Activated T-cell treated with anti-CD3 and anti-CD28 coated beads, Interleukin-2, amount 50 U/mL, for 4 hours (primary cell): ENCODE measurements around the gene UBTD1. TPM values are rescaled to one million over a fixed set of nuclear protein-coding genes. Genes with fewer than 3 reads are reported as not detected.
"Not testable (repeated sequence)": the region's sequence is repeated elsewhere in the genome, so short reads cannot be mapped to it uniquely, and the experiment has no call there.

ENCODE experiments used
- ATAC-seq, 2 donors: fragments of 200-7000 bp; cut with Tn5 transposase; one replicate each; pipeline ENCODE4 v1.10.0; 2021
- DNase-seq: peaks from one replicate; pipeline ENCODE4 v3.0.0-alpha.2; 2020
- H3K27me3 Mint-ChIP-seq: one replicate; pipeline ENCODE4 v1.8.0; 2021; ENCODE audit warnings: low read depth, mixed read lengths
- H3K36me3 Mint-ChIP-seq: one replicate; pipeline ENCODE4 v1.8.0; 2022; ENCODE audit warnings: mixed read lengths; ENCODE audit not compliant: insufficient read depth
- H3K4me1 Mint-ChIP-seq: one replicate; pipeline ENCODE4 v1.8.0; 2021; ENCODE audit warnings: low read depth, mixed read lengths
- H3K4me3 Mint-ChIP-seq: one replicate; pipeline ENCODE4 v1.8.0; 2021; ENCODE audit warnings: mild to moderate bottlenecking, moderate library complexity, mixed read lengths
- H3K9me3 Mint-ChIP-seq: one replicate; pipeline ENCODE4 v1.8.0; 2021; ENCODE audit warnings: mixed read lengths
- total RNA-seq, 3 donors: library from RNA; stranded (reverse); gene quantifications; one replicate each; pipeline ENCODE4 v1.2.1, GENCODE V29; 2021

UBTD1 gene
- total RNA-seq, 3 donors from 2014 or later: 2.0 to 3.0 (median 2.8) TPM

GRCh38 chr10:97468162-97468561 lies 30.6 kb upstream of the UBTD1 start:
- Mint-ChIP-seq H3K36me3 (peaks cover 30% of the 10 kb centered on the region), H3K4me1 (peaks cover 2% of the 10 kb centered on the region), H3K9me3 (no peaks in the 10 kb centered on the region), H3K27me3 (no peaks in the 10 kb centered on the region), H3K4me3 (no peak overlapping the region)
- ATAC-seq: no peak
- DNase-seq: no peak

GRCh38 chr10:97468781-97469180 lies 29.9 kb upstream of the UBTD1 start:
- not testable (repeated sequence) for ATAC-seq, H3K9me3 Mint-ChIP-seq, DNase-seq, H3K27me3 Mint-ChIP-seq, H3K4me1 Mint-ChIP-seq, H3K4me3 Mint-ChIP-seq
- peaks cover 32% of the 10 kb centered on the region for H3K36me3 Mint-ChIP-seq

GRCh38 chr10:97474918-97475317 lies 23.8 kb upstream of the UBTD1 start:
- peaks cover 51% of the 10 kb centered on the region for H3K36me3 Mint-ChIP-seq
- peaks cover 4% of the 10 kb centered on the region for H3K9me3 Mint-ChIP-seq
- no peak for ATAC-seq
- H3K27me3 Mint-ChIP-seq: no peaks in the 10 kb centered on the region
- no peaks in the 10 kb centered on the region for H3K4me1 Mint-ChIP-seq
- DNase-seq: no peak
- H3K4me3 Mint-ChIP-seq: no peak overlapping the region

GRCh38 chr10:97475936-97476594 lies 22.7 kb upstream of the UBTD1 start:
- ATAC-seq (no peak), DNase-seq (no peak)
- Mint-ChIP-seq H3K4me1 (no peaks in the 10 kb centered on the region), H3K9me3 (peaks cover 4% of the 10 kb centered on the region), H3K36me3 (peaks cover 54% of the 10 kb centered on the region), H3K4me3 (no peak overlapping the region), H3K27me3 (no peaks in the 10 kb centered on the region)

DNA sequence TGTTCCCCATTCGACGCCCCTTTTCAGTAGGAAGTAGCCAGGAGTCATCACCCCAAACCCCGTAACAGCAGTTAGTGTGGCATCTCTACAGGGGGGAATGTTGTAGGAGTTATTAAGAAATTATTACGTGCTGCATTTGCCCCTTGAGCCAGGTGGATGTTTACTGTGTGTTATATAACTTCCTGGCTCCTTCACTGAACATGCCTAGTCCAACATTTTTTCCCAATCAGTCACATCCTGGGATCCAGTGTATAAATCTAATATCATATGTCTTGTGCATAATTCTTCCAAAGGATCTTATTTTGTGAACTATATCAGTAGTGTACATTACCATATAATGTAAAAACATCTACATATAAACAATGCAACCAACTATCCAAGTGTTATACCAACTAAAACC lies 19.3 kb upstream of the UBTD1 start:
- not testable (repeated sequence) for H3K27me3 Mint-ChIP-seq, ATAC-seq, H3K9me3 Mint-ChIP-seq, DNase-seq, H3K4me3 Mint-ChIP-seq, H3K4me1 Mint-ChIP-seq
- H3K36me3 Mint-ChIP-seq: peaks cover 51% of the 10 kb centered on the region

DNA sequence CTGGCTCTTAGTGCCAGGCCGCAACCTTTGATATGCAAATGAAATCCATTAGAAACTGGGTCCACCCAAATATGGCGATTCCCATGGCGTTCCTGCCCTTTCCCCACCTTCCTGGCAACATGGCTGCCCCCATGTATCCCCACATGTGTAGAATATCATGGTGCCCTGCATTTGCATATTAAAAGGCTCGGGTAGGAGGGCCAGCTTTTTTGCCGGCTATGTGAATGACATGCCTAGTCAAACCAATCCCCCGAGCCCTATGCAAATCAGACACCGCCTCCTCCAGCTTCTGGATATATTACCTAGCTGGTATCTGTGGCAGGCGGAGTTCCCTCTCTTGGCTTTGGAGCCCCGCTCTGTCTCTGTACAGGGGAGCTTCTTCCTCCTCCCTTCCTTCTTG lies 18.8 kb upstream of the UBTD1 start:
- DNase-seq (no peak), ATAC-seq (no peak)
- Mint-ChIP-seq H3K27me3 (no peaks in the 10 kb centered on the region), H3K36me3 (peaks cover 47% of the 10 kb centered on the region), H3K4me3 (no peak overlapping the region), H3K4me1 (peaks cover 2% of the 10 kb centered on the region), H3K9me3 (peaks cover 3% of the 10 kb centered on the region)

GRCh38 chr10:97481071-97481470 lies 17.7 kb upstream of the UBTD1 start:
- no peak overlapping the region for H3K4me3 Mint-ChIP-seq
- no peaks in the 10 kb centered on the region for H3K9me3 Mint-ChIP-seq
- peaks cover 40% of the 10 kb centered on the region for H3K36me3 Mint-ChIP-seq
- peaks cover 3% of the 10 kb centered on the region for H3K4me1 Mint-ChIP-seq
- no peak for DNase-seq
- no peaks in the 10 kb centered on the region for H3K27me3 Mint-ChIP-seq
- ATAC-seq: no peak

DNA sequence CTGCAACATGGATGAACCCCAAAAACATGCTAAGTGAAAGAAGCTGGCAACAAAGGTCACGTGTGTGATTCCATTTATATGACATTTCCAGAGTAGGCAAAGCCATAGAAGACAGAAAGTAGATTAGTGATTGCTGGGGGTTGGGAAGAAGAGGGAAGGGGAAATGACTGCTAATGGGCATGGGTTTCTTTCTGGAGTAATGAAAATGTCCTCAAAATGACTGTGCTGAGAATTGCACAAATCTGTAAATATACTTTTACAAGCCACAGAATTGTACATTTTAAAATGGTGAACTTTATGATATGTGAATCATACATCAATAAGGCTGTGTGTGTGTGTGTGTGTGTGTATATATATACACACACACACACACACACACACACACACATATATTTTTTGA lies 16.3 kb upstream of the UBTD1 start:
- Mint-ChIP-seq H3K36me3 (peaks cover 29% of the 10 kb centered on the region), H3K4me3 (no peak overlapping the region), H3K4me1 (peaks cover 6% of the 10 kb centered on the region), H3K9me3 (no peaks in the 10 kb centered on the region), H3K27me3 (no peaks in the 10 kb centered on the region)
- DNase-seq: no peak
- no peak for ATAC-seq

- Mint-ChIP-seq H3K4me1 (peaks cover 8% of the 10 kb centered on the region), H3K36me3 (peaks cover 22% of the 10 kb centered on the region), H3K9me3 (no peaks in the 10 kb centered on the region), H3K4me3 (no peak overlapping the region), H3K27me3 (no peaks in the 10 kb centered on the region)
- DNase-seq: no peak
- ATAC-seq: no peak
These were observed 15.2 kb upstream of the UBTD1 start for GRCh38 chr10:97483506-97483905.

- ATAC-seq: no peak
- no peak for DNase-seq
- Mint-ChIP-seq H3K9me3 (no peaks in the 10 kb centered on the region), H3K4me1 (peaks cover 11% of the 10 kb centered on the region), H3K4me3 (no peak overlapping the region), H3K36me3 (peaks cover 22% of the 10 kb centered on the region), H3K27me3 (no peaks in the 10 kb centered on the region)
These were observed 14.8 kb upstream of the UBTD1 start for GRCh38 chr10:97483921-97484320.

GRCh38 chr10:97485647-97486281 lies 13.0 kb upstream of the UBTD1 start:
- Mint-ChIP-seq H3K9me3 (no peaks in the 10 kb centered on the region), H3K27me3 (no peaks in the 10 kb centered on the region)

GRCh38 chr10:97490592-97490991 lies 8.1 kb upstream of the UBTD1 start:
- Mint-ChIP-seq H3K9me3 (no peaks in the 10 kb centered on the region), H3K4me3 (no peak overlapping the region), H3K4me1 (peaks cover 46% of the 10 kb centered on the region), H3K27me3 (no peaks in the 10 kb centered on the region), H3K36me3 (peaks cover 5% of the 10 kb centered on the region)
- DNase-seq (no peak), ATAC-seq (no peak)

More at GRCh38 chr10:97485647-97486281, 13.0 kb upstream of the UBTD1 start:
- ATAC-seq: no peak
- Mint-ChIP-seq H3K4me3 (no peak overlapping the region), H3K4me1 (peaks cover 23% of the 10 kb centered on the region), H3K36me3 (peaks cover 16% of the 10 kb centered on the region)
- no peak for DNase-seq

DNA sequence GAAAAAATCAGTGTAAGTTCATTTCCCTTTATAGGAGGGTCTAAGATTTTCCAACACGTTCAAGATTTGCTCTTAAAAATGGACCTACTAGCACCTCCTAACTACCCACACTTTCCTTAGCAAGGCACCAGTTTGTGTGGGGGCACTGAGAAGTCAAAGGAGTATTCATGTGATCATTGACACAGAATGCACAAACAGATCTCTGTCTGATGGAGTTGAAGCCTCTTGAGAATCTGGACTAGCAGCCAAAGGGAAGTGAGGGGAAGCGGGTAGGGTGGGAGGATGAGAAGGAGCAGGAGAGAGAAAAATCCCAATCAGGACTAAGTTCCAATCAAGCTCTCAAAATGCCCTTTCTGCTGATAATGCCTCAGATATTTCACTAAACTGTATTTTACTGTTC lies 4.6 kb upstream of the UBTD1 start:
- peaks cover 54% of the 10 kb centered on the region for H3K4me1 Mint-ChIP-seq
- ATAC-seq (no peak), DNase-seq (no peak)
- H3K9me3 Mint-ChIP-seq: no peaks in the 10 kb centered on the region
- no peak overlapping the region for H3K4me3 Mint-ChIP-seq
- H3K36me3 Mint-ChIP-seq: peaks cover 4% of the 10 kb centered on the region
- no peaks in the 10 kb centered on the region for H3K27me3 Mint-ChIP-seq

DNA sequence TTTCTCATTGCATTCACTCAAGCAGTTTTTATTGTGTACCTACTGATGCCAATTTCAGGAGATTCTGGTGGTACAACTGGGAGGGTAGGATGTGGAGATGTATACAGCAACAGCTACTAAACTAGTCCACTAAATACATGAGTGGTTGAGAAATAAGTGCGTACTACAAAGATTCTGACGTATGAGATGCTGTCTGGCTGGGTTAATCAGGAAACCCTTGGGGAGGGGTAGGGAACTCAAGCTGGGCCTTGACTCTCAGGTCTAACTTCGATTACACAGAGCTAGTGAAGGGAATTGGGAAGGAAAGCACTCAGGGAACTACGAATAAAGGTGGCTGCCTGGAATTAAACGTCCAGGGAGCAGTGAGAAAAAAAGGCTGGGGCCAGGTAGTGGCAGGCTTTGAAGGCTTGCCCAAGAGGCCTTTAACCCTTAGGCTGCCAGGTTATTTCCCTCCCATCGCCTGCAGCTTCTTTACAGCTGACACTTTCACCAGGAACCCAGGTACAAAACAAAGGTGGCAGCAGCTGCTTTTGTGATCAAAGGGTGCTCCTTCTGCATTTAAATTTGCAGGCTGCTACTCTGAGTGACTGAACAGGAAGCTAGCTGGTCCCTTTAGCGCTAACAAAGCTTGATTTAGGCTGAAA lies 3.7 kb upstream of the UBTD1 start:
- ATAC-seq (no peak), DNase-seq (no peak)
- H3K4me3 Mint-ChIP-seq: peak overlapping the region; percentile 48
- no peaks in the 10 kb centered on the region for H3K9me3 Mint-ChIP-seq
- H3K36me3 Mint-ChIP-seq: peaks cover 4% of the 10 kb centered on the region
- peaks cover 4% of the 10 kb centered on the region for H3K27me3 Mint-ChIP-seq
- peaks cover 53% of the 10 kb centered on the region for H3K4me1 Mint-ChIP-seq

DNA sequence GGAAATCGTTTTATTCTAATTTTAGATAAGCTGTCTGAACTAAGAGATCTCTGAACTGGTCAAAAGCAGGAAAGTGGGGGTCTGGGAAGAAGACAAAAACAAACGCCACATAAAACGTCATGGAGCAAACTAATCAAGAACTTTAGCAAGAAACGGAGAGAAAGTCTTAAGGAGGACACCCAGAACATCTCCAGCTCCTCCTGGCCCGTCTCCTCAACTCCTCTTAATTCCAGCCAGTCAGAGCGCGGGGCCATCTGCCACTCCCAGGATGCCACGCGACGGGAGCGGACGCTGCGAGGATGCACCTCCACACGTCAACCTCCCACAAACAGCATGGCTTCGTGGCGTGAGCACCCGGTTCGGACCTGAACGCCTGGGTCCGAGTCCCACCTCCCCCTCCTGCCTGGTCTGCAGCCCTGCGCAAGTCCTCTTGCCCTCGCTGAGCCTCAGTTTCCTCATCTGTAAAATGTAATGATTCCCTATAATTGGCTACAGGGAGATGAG lies 1.1 kb upstream of the UBTD1 start:
- ATAC-seq: peak; percentile 42 to 46
- peaks cover 1% of the 10 kb centered on the region for H3K36me3 Mint-ChIP-seq
- DNase-seq: peak; percentile 60
- peaks cover 45% of the 10 kb centered on the region for H3K4me1 Mint-ChIP-seq
- H3K27me3 Mint-ChIP-seq: peaks cover 25% of the 10 kb centered on the region
- H3K9me3 Mint-ChIP-seq: no peaks in the 10 kb centered on the region
- peak overlapping the region; percentile 98 for H3K4me3 Mint-ChIP-seq
